ENCODE results near the gene NKIRAS1.
"Not testable (repeated sequence)": the region's sequence is repeated elsewhere in the genome, so short reads cannot be mapped to it uniquely, and the experiment has no call there.

DNA sequence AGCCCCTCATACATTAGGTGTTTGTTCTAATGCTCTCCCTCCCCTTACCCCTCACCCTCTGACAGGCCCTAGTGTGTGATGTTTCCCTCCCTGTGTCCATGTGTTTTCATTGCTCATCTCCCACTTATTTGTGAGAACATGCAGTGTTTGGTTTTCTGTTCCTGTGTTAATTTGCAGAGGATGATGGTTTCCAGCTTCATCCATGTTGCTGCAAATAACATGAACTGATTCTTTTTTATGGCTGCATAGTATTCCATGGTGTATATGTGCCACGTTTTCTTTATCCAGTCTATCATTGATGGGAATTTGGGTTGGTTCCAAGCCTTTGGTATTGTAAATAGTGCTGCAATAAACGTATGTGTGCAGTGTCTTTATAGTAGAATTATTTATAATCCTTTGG lies 67.3 kb downstream of the NKIRAS1 start:
- TF ChIP-seq, protein P1, sequence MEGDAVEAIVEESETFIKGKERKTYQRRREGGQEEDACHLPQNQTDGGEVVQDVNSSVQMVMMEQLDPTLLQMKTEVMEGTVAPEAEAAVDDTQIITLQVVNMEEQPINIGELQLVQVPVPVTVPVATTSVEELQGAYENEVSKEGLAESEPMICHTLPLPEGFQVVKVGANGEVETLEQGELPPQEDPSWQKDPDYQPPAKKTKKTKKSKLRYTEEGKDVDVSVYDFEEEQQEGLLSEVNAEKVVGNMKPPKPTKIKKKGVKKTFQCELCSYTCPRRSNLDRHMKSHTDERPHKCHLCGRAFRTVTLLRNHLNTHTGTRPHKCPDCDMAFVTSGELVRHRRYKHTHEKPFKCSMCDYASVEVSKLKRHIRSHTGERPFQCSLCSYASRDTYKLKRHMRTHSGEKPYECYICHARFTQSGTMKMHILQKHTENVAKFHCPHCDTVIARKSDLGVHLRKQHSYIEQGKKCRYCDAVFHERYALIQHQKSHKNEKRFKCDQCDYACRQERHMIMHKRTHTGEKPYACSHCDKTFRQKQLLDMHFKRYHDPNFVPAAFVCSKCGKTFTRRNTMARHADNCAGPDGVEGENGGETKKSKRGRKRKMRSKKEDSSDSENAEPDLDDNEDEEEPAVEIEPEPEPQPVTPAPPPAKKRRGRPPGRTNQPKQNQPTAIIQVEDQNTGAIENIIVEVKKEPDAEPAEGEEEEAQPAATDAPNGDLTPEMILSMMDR (IDR thresholded peaks at IDR 0.05; ENCODE audit: insufficient read depth, low read length): not testable (repeated sequence)
- TF ChIP-seq, protein P2, sequence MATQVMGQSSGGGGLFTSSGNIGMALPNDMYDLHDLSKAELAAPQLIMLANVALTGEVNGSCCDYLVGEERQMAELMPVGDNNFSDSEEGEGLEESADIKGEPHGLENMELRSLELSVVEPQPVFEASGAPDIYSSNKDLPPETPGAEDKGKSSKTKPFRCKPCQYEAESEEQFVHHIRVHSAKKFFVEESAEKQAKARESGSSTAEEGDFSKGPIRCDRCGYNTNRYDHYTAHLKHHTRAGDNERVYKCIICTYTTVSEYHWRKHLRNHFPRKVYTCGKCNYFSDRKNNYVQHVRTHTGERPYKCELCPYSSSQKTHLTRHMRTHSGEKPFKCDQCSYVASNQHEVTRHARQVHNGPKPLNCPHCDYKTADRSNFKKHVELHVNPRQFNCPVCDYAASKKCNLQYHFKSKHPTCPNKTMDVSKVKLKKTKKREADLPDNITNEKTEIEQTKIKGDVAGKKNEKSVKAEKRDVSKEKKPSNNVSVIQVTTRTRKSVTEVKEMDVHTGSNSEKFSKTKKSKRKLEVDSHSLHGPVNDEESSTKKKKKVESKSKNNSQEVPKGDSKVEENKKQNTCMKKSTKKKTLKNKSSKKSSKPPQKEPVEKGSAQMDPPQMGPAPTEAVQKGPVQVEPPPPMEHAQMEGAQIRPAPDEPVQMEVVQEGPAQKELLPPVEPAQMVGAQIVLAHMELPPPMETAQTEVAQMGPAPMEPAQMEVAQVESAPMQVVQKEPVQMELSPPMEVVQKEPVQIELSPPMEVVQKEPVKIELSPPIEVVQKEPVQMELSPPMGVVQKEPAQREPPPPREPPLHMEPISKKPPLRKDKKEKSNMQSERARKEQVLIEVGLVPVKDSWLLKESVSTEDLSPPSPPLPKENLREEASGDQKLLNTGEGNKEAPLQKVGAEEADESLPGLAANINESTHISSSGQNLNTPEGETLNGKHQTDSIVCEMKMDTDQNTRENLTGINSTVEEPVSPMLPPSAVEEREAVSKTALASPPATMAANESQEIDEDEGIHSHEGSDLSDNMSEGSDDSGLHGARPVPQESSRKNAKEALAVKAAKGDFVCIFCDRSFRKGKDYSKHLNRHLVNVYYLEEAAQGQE (IDR thresholded peaks at IDR 0.05; ENCODE audit: insufficient replicate concordance, low read depth): not testable (repeated sequence)
